Glomerular visceral epithelial cell (primary cell): Measurements from ENCODE around the gene KRT80.
A peak's percentile ranks its signal among the peaks of the same experiment; 100 is the strongest.

Source experiments
- DNase-seq: peaks from one replicate; pipeline ENCODE4 v3.0.0-alpha.2; 2016; ENCODE audit errors: extremely low spot score

KRT80 gene

DNA sequence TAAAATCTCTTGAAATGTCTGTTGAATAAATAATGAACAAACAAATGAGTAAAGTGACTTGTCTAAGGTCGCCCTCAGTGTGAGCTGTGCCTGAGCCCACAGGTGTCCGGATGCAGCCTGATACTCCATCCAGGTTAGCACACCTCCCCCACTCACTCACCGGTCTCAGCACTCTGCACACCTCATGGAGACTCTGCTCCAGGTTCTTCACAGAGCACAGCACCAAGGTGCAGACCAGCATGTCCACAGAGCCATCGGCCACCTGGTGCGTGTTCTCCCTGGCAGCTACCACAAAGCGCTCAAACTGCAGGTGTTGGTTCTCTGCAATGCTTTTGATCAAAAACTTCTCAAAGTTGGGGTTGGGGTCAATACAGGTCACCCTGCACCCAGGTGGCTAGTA is 37.1 kb upstream of the KRT80 start:
- no peak for DNase-seq

DNA sequence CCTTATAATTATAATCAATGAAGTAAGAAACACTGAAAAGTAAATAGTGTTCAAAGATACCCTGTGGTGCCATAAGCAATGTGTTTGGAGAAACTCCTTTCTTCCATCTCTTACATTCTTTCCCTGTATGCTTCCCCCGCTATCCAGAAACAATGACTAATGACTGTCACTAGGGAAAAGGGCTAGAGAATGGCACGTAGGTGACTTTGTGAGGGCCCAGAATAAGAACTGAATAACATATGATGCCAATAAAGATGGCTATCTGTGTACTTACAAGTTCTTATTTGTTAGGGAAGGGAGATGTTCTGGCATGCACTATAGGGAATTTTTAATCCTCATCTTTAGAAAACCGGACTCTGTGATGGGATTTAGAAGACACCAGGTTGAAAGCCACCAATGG is 36.6 kb upstream of the KRT80 start:
- DNase-seq: no peak

DNA sequence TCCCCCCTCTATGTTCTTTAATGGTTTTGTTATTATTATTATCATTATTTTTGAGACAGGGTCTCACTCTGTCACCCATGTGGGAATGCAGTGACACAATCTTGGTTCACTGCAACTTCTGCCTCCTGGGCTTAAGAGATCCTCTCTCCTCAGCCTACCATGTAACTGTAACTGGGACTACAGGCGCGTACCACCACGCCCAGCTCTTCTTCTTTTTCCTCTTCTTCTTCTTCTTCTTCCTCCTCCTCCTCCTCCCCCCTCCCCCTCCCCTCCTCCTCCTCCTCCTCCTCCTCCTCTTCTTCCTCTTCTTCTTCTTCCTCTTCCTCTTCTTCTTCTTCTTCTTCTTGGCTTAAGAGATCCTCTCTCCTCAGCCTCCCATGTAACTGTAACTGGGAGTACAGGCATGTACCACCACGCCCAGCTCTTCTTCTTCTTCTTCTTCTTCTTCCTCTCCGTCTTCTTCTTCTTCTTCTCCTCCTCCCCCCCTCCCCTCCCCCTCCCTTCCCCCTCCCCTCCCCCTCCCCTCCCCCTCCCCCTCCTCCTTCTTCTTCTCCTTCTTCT is 35.9 kb upstream of the KRT80 start:
- DNase-seq: no peak

DNA sequence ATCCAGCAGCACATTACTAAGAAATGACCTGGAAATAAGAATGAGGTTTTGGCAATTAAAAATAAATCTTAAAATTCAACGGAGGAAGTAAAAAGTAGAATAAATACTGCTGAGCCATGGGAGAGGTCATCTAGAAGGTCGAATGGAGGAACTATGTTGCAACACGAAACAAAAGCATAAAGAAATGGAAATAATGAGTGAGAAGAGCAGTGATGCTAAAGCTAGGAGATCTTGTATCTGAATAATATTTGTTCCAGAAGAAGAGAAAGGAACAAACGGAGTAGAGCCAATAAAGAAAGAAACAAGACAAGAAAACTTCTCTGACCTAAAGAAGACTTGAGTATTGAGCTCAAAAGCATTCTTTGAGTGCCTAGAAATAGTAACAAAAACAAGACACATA is 34.6 kb upstream of the KRT80 start:
- no peak for DNase-seq

DNA sequence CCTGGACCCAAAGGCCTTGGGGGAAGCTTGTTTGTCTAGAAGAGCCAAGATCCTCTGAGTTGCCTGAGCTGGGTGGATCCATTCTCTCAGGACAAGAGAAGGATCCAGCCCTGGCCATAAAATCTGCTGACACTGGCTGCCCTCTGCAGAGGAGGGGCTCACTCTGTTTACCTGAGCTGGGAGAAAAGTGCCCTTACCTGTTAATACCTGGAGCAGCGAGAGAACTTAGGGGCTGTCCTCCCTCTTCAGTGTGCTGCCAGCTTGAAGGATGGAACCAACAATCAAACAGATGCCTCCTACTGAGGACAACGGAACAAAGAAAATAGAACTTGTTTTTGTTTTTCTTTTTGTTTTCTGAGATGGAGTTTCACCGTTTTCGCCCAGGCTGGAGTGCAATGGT is 33.9 kb upstream of the KRT80 start:
- no peak for DNase-seq

DNA sequence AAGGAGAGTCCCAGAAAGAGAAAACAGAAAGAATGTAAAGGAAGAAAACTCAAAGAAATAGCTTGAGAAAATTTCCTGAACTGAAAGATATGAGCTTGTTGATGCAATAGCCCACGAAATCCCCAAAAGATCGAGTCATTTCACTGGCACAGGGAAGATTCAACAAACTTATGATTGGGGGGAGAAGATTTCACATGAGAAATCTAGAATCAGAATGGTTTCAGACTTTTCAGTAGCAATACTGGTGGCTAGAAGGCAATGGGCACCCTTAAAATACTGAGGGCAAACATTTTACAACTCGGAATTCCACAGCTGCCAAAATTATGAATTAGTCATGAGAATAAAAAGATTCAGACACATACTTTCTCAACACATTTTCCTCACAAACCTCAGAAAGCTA is 32.3 kb upstream of the KRT80 start:
- DNase-seq: no peak

DNA sequence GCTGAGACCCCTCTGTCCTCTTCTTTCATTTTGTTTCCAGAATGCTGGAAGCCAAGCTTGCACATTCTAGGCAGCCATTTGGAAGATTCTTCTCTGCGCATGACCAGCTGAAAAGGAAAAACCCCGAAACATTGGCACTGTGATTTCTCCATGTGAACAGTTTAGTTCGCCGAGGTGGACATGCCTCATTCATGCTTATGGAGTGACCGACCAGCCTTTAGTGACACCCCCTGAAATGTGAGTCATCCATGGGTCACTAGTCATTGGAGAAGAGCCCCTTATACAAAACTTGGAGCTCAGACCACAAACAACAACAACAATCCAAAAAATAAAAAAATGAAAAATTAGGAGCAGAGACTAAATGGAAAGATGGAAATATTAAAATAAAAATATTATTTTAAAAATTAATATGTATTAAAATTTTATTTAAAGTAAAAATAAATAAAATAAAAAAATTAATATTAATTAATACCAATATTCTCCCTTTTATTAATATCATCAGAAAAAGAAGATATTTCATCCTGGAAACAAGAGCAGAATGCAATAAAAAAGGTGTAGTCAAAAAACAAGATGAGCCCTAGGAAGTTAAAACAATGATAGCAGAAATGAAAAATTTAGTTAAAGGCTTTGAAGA is 31.7 kb upstream of the KRT80 start:
- DNase-seq: no peak

DNA sequence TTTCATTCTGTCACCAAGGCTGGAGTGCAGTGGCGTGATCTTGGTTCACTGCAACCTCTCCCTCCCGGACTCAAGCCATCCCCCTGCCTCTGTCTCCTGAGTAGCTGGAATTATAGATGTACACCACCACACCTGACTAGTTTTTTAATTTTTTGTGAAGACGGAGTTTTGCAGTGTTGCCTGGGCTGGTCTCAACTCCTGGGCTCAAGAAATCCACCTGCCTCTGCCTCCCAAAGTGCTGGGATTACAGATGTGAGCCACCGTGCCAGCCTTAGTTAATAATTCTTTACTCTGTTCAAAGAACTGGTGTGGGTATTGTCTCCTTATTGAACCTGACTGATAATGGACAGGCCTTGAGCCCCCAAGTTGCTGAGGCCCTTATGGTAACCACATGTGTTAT is 30.9 kb upstream of the KRT80 start:
- no peak for DNase-seq

DNA sequence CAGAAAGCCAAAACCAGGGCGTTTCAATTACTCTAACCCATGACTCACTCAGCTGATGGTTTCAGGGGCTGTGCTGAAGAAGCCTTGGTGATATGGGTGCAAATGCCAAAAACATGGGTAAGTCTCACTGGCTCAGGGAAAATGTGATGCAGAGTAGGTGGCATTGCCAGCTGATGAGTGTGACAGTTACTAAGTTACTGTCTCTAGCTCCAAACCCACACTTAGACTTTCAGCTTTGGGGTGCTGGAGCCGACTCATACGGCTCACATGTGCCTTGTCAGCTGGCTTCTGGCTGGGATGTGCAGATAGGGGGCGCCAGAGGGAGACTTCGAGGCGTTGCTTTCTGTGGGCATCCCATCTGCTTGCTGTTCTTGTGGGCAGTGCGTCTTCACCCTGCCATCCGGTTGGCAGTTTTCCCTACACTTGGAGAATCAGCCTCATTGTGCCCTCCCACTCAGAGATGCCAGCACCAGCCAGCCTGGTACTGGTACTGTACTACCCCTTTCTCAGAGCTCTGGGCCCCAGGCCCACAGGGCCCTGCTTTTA is 30.2 kb upstream of the KRT80 start:
- DNase-seq: peak; percentile 68

DNA sequence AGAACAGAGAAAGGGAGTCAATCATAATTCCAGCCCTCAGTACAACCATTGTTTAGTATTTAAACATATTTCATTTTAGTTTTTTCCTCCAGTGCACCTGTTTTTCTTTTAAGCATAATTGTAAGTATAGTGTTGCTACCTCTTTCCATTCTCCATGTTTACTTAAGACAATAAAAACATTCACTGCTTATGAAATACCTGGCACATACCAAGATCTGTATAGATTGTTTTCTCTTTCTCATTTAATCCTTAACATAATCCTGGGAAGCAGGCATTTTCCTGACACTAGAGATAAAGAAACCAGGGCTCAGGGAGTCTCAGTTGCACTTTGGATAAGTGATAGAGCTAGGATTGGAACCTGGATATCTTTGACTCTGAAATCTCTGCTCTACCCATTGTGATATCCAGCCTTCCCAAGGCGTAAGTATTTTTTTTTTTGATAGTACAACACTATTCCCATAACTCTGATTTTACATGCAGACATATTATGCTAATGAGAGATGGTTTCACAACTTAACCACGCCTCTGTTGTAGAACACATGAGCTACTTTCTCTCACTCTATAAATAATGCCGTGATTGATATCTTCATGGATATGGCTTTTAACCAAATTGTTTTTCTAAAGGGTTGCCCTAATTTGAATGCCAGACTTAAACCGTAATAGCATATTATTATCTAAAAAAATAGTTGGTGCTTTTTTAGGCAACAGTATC is 29.4 kb upstream of the KRT80 start:
- DNase-seq: no peak

DNA sequence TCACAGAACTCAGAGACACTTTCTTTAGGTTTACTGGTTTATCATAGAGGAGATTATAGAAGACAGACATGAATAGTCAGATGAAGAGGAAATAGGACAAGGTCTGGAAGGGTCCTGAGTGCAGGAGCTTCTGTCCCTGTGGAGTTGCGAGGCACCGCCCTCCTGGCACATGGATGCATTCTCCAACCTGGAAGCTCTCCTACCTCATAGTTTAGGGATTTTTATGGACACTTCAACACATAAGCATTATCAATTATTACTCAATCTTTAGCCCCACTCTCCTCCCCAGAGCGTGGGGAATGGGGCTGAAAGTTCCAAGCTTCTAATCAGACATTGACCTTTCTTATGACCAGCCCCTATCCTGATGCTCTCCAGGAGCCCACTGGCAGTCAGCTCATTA is 28.7 kb upstream of the KRT80 start:
- DNase-seq: no peak

DNA sequence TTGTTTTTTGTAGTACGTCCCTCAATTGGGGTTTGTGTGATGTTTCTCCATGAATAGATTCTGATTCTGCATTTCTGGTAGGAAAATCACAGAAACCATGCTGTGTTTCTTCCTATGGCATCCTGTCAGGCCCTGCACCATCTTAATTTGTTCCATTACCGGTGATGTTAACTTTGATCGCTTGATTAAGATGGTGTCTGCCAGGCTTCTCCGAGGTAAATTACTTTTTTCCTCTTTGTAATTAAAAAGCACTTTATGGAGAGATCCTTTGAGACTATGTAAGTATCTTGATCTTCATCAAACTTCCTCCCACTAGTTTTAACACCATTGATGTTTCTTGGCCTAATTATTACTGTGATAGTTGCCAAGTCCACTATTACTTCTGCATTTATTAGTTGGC is 26.2 kb upstream of the KRT80 start:
- no peak for DNase-seq

DNA sequence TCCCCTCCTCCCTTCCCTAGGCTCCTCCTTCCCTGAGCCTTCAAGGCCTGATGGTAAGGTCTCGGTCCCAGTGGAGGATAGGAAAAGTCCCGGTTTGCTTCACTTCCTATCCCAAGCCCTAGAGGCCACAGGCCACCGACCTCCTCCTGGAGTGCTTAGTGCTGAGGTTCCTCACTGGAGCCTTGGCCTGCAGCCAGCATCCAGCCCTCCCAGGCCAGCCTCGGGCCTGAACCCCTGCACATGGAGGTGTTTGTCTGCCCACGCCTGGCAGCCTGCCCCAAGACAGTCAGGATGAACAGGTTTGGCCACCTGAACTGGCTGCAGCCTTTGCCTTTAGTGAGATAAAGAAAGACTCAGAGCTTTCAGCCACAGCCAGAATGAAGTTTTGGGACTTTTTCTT is 25.4 kb upstream of the KRT80 start:
- peak; percentile 54 for DNase-seq

DNA sequence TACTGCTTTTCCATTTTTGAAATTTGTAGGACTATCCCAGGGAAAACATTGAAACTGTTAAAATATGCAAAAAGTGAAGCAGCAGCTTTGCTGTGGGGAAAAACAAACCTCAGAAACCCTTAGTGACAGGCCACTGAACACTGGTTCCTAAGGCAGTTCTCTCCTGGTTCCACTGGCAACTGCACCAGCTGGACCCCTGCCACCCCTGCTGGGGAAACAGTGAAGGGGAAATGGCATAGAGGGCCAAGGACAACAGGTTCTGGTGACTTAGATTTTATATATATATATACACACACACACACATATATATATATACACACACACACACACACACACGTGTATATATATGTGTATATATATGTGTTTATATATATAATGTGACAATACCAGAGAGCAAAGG is 25.0 kb upstream of the KRT80 start:
- DNase-seq: no peak

DNA sequence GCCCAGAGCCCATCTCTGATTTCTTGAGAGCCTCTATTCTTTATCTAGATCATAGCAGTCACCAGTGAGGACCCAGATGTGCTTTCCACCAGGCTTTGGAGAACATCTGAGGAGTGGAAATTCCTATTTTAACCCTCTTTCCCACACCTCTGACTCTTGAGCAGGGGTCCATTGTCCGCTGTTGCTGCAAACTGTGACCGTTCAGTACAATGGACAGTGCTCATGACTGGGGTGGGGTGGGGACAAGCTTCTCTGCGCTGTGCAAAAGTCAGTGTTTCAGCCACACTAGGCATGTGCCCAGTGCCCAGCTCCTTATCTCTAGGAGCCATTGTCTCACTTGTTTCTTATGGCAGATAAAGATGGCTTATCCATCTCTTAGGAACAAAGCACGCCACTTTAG is 24.3 kb upstream of the KRT80 start:
- DNase-seq: no peak

DNA sequence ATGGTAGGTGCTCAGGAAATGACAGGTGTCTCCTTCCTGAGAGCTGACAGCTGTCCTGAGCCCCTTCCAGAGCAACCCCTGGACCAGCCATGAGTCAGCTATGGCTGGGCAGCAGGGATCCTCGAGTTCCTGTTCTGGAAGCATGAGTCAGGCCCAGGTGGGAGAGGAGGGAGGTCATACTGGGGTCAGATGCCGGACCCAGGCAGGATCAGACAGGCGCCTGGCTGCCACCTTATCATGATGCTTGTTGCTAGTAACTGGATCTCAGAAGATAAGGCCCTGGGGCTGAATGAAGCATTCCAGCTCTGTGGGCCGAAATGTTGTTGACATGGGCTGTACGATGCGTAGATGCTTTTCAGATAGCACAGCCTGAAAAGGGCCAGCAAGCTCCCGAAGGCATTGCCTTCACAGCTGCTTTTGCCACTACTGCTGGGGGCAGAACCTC is 23.8 kb upstream of the KRT80 start:
- peak; percentile 88 for DNase-seq

DNA sequence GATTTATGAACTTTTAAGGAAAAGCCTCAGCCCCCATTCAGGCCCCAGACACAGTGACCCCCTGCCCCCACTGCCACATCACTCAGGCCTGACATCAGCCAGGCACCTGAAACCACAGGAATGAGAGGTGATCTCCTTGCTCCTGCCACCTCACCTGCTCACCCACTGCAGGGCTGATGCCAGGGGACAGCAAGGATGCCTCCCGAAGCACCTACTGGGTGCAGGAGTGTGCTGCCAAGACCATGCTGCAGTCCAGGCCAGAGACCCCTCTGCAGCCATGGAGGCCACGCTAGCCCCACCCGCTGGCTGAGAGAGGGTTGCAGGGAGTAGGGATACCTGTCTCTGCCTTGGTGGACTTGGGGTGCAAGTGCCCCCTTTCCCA is 22.6 kb upstream of the KRT80 start:
- no peak for DNase-seq

DNA sequence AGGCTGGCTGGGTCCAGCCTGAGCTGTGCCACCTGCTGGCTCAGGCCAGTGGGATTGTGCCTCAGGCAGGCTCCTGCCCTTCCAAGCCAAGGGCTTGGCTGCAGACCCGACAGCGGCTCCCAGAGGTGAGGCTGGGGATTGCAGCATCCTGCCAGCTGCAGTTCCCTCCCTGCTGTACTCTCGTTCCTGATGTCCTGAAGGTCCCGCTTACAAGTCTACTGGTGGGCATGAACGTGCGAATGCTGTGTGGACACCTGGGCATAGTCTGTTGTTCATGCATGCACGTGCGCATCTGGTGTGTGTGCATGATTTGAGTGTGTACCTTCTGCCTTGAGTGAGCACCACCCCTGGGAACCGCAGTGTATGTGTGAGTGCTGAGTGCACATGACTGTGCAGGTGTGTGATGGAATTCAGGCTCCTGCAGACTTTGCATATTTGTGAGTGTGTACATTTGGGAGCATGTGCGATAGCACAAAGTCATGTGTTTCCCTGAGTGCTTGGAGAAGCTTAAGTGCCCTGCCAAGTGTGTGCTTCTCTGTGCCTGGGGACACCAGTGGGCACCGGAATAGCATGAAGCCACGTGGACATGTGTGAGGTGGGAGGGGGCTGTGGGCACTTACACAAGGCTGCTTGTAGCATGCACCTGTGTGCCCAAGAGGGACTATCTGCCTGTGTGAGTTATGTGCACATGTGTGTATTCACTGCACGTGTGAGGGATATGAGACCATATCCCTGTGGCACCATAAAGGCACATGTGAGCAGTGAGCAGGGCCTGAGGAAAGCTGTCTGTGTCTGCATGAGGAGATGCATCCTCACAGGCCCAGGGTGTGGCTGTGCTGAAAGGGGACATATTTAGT is 22.0 kb upstream of the KRT80 start:
- peak; percentile 88 for DNase-seq

DNA sequence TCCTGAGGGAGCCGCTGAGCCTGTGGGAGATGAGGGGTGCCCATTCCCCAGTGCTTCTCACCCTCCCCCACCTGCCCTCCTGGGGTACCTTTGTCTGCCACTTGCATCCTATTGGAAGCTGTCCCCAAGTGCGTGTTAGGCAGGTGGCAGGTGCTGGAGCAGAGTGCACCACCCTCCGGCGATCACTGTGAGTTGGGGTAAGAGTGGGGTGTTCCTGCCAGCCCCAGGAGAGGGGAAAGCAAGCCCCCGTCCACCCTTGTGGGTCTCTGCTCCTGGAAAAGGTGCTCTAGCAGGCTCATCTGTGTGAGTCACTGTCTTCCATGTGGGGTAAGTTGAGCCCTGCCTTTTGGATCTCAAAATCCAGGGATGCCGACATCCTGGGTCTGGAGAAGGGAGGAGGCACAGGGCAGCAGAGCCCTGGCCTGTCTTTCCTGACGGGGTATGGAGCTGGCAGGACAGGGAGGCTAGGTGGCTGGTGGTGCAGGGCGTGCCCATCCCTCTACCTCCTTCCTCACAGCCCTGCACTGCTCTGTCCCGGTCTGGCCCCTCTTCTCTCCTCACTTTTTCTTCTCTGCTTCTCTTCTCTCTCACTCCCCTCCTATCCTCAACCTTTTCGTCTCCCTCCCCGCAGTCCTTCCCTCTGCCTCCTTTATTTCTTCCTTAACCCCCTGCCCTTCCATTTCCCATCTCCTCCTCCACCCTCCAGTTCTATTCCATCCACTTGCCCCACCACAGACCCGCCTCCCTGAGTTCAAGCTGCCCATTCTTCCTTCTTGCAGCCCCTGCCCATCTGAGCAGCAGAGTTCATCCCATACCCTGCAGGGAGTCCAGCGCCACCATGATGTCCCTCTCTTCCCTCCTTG is 21.1 kb upstream of the KRT80 start:
- no peak for DNase-seq

DNA sequence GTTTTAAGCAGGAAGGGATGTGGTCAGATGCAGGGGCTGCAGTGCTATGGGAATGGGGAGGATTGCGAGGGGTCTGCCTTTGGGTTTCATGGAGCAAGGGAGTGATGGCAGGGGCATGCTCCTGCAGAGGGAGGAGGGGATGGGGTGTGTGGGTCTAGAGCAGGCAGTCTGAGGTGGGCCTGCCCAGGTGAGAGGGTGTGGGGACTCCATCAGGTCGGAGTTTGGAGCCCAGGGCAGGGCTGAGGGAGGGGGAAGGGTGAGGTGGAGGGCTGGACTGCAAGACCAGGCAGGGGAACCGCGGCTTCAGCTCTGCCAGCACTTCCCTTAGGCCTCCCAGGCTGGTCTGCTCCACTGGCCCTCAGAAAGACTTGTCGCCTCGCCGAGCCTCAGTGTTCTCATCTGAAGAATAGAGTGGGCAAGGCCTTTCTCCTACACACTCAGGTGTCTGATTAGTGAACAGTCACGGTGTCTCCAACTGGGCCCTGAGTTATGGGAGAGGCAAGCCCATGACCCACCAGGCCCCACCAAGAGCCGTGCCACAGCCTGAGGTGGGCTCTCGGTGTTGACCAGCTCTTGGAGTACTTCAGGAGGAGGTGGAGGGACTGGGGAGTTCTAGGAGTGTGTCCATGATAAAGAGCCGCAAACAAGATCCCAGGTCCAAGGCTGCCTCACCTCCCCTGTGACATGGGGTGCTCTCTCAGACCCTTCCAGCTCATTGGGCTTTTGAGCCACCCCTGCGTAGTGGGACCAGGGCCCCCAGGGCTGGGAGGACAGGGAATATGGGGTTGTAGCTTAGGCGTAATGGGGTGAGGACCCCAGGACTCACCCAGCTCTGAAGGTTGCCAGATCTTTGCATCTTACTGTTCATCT is 20.1 kb upstream of the KRT80 start:
- DNase-seq: no peak
